Mucosa of rectum (tissue), 2 donors: Measurements from ENCODE around the gene MAN1A1.

ENCODE experiments used
- H3K27ac ChIP-seq, 2 donors: one replicate each; pipeline ENCODE4 v1.7.0; 2013; ENCODE audit warnings: inconsistent platforms in 2 of 2, low read depth in 2 of 2, low read length in 2 of 2
- H3K27me3 ChIP-seq, 2 donors: one replicate each; pipeline ENCODE4 v1.7.0; 2013; ENCODE audit warnings: low read length in 2 of 2; ENCODE audit not compliant: control insufficient read depth in 2 of 2, insufficient read depth in 2 of 2
- H3K36me3 ChIP-seq, 2 donors: one replicate each; pipeline ENCODE4 v1.7.0; 2013; ENCODE audit warnings: low read length in 2 of 2; ENCODE audit not compliant: control insufficient read depth in 2 of 2, insufficient read depth in 2 of 2
- H3K4me1 ChIP-seq, 2 donors: one replicate each; pipeline ENCODE4 v1.7.0; 2013; ENCODE audit warnings: low read length in 2 of 2, mild to moderate bottlenecking in 1 of 2; ENCODE audit not compliant: control insufficient read depth in 2 of 2, insufficient read depth in 2 of 2
- H3K4me3 ChIP-seq, 2 donors: one replicate each; pipeline ENCODE4 v1.7.0; 2013; ENCODE audit warnings: low read length in 2 of 2
- H3K9ac ChIP-seq, 2 donors: one replicate each; pipeline ENCODE4 v1.7.0; 2013; ENCODE audit warnings: low read length in 2 of 2, low read depth in 1 of 2, mild to moderate bottlenecking in 1 of 2
- H3K9me3 ChIP-seq, 2 donors: one replicate each; pipeline ENCODE4 v1.7.0; 2013; ENCODE audit warnings: low read length in 2 of 2; ENCODE audit not compliant: control insufficient read depth in 2 of 2
- donor health status: healthy.
- donor health status: Normal muscosa, but diverticular disease.

Gene MAN1A1

DNA sequence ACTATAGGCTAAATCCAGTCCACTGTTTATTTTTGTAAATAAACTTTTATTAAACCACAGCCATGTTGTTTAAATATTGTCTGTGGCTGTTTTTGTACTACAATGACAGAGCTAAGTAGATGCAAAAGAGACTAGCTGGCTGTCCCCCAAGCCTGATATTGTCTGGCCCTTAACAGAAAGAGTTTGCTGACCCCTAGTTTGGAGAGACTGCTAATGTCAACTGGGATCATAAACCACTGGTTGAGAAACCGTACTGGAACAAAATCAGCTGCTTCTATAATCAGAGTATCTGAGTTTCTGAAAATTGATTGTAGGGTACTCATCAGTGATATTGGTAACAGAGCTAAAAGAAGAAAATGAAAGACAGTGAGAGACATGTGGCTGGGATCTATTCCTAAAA, 168.5 kb downstream of the MAN1A1 start:
- no peak overlapping the region for H3K27ac ChIP-seq
- no peak overlapping the region for H3K4me3 ChIP-seq
- no peaks in the 10 kb centered on the region for H3K4me1 ChIP-seq
- peaks cover 8 to 15% of the 10 kb centered on the region in 2 donors for H3K36me3 ChIP-seq
- H3K9ac ChIP-seq: no peak overlapping the region
- H3K27me3 ChIP-seq: no peaks in the 10 kb centered on the region
- no peaks in the 10 kb centered on the region for H3K9me3 ChIP-seq

DNA sequence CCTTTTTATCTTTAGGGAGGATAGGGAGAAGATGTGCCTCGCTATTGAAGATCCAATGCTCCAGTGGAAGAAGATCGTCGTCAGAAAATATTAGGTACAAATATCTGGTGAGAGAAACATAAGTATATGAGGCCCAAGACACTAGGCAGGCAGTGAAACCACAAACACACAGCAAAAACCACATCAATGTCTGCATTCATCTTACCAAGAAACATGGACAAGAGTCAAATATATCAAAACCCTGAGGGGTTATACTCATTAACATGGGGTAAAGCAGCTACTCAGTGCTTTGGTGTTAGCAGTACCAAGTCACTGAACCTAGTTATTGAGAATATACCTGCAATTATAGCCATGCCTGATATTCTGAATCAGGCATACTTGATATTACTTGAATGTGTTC, 169.7 kb downstream of the MAN1A1 start:
- H3K4me3 ChIP-seq: no peak overlapping the region
- H3K9ac ChIP-seq: no peak overlapping the region
- H3K36me3 ChIP-seq: peaks cover 7 to 15% of the 10 kb centered on the region in 2 donors
- H3K27ac ChIP-seq: no peak overlapping the region
- H3K4me1 ChIP-seq: no peaks in the 10 kb centered on the region
- H3K27me3 ChIP-seq: no peaks in the 10 kb centered on the region
- H3K9me3 ChIP-seq: no peaks in the 10 kb centered on the region

DNA sequence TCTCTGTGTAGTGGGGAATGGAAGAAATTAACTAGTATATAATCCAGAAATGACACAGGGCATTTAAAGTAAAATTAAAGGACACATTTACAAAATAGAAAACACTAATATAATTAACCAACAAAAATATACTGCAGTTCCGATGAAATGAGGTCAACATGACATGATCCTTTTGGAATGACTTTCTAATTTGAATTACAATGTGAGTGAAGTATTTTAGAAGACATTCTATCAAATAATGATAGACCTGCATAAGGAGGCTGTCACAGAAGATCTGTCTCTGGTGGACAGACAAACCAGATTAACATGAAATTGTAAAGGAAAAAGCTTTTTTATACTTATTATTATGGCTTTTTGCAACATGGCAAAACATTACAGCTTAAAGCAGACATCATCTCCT, 170.5 kb downstream of the MAN1A1 start:
- Histone ChIP-seq H3K9me3 (no peaks in the 10 kb centered on the region), H3K36me3 (peaks cover 4 to 11% of the 10 kb centered on the region in 2 donors), H3K9ac (no peak overlapping the region), H3K4me3 (no peak overlapping the region), H3K27me3 (no peaks in the 10 kb centered on the region), H3K27ac (no peak overlapping the region), H3K4me1 (no peaks in the 10 kb centered on the region)

DNA sequence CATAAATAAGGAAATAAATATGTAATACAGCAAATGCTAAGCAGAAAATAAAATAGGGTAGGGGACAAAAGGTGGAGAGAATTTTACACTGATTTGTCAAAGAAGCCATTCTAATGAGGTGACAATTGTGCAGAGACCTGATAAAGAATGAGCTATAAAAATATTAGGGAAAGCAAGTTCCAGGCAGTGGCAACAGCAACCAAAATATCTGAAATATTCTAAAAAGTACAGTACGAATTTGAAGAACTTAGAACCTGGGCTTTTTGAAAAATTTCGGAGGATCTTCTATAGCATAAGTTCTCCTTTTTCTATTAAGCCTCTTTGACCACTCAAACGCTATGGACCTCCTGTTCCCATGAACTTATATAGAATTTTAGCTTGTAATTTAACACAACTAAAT, 173.1 kb downstream of the MAN1A1 start:
- Histone ChIP-seq H3K4me1 (no peaks in the 10 kb centered on the region), H3K9ac (no peak overlapping the region), H3K9me3 (no peaks in the 10 kb centered on the region), H3K27ac (no peak overlapping the region), H3K4me3 (no peak overlapping the region), H3K27me3 (no peaks in the 10 kb centered on the region), H3K36me3 (peaks cover 2 to 9% of the 10 kb centered on the region in 2 donors)

DNA sequence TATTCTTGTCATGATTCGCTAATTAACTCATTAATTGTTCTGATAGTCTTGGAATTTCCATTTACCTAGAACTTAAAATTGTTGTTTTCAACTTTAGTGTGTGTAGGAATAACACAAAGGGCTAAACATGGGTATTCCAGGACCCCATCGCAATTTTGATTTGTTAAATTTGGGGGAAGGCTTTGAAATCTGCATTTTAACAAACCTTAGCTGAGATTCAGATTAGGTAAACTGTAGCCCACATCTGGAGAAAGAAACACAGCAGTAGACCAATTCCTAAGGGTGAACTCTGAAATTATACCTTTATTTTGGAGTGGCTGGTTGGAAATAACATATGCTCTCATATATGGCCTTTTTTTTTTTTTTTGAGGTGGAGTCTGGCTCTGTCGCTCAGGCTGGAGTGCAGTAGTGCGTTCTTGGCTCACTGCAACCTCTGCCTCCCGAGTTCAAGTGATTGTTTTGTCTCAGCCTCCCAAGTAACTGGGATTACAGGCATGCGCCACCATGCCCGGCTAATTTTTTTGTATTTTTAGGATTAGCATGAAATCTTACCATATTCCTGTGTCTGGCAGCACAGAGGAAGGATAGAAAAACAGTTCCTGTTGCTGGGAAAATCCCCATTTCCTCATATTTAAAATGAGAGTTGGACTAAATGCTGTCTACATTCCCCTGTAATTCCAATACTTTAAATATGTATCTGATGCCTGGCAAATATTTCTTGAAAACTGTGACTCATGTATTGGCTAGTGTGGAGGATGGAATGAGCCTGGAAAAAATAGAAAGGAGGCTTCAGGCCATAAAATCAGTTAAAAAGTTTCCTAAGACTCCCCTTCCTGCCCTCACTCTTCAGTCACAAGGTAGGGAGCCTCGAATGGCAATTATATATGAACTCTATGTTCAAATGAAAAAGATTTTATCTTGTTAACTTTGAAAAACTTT, 174.4 kb downstream of the MAN1A1 start:
- H3K27me3 ChIP-seq: no peaks in the 10 kb centered on the region
- no peaks in the 10 kb centered on the region for H3K9me3 ChIP-seq
- no peak overlapping the region for H3K4me3 ChIP-seq
- no peak overlapping the region for H3K9ac ChIP-seq
- H3K36me3 ChIP-seq: peaks cover 2 to 8% of the 10 kb centered on the region in 2 donors
- no peak overlapping the region for H3K27ac ChIP-seq
- H3K4me1 ChIP-seq: no peaks in the 10 kb centered on the region

DNA sequence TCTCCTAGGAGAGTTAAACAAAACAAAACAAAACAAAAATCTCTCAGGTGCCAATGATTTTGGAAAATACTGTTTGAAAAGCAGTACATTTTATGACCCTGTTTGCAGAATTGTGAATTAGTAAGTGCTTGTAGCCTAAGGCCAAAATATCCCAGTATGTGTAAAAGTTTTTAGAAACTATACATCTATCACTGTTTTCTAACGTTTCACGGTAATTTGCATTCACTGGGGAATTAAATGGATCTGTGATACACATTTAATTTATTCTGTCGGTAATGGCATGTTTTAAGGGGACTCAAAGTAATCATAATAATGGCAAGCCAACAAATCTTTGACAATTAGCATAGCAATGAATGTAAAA, 175.5 kb downstream of the MAN1A1 start:
- Histone ChIP-seq H3K27me3 (no peaks in the 10 kb centered on the region), H3K27ac (no peak overlapping the region), H3K9me3 (no peaks in the 10 kb centered on the region), H3K36me3 (peaks cover 0 to under 1% of the 10 kb centered on the region in 2 donors), H3K4me3 (no peak overlapping the region), H3K9ac (no peak overlapping the region), H3K4me1 (no peaks in the 10 kb centered on the region)

DNA sequence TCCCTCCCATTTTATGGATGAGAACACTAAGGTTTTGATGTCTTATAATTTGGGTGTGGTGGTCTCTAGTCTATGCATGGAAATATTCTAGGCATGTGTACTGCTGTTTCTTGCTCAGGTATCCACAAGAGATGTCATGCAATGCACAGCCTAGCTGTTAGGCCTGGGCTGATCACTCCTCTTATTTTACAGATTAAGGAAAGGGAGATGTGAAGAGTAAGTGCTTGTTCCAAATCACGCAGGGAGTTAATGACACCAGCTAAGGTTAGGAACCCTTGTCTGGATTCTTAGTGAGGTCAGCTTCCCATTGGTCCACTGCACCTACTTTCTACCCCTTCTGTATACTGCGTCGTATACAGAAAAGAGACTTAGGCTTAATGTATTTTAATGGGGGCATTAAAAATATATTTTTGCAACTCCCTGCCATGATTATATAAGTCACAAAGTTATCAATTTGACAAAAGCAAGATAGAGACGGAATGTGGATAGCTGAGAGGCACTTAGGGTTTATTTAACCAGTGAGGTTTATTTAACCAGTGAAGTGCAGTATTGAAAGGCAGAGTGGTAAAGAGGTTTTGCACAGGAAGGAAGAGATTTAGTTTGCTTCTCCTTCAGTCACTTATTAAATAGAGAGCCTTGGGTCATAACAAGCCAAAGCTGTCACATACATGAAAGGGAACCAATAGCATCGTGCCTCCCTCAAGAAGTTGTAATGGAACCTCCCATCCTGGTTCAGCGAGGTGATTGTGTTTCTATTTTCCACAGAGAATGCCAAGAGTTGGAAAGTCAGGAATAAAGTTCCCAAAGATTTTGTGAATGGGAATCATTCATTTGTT, 176.1 kb downstream of the MAN1A1 start:
- no peak overlapping the region for H3K4me3 ChIP-seq
- H3K4me1 ChIP-seq: no peaks in the 10 kb centered on the region
- no peaks in the 10 kb centered on the region for H3K27me3 ChIP-seq
- H3K36me3 ChIP-seq: no peaks in the 10 kb centered on the region
- no peak overlapping the region for H3K27ac ChIP-seq
- H3K9me3 ChIP-seq: no peaks in the 10 kb centered on the region
- H3K9ac ChIP-seq: no peak overlapping the region

DNA sequence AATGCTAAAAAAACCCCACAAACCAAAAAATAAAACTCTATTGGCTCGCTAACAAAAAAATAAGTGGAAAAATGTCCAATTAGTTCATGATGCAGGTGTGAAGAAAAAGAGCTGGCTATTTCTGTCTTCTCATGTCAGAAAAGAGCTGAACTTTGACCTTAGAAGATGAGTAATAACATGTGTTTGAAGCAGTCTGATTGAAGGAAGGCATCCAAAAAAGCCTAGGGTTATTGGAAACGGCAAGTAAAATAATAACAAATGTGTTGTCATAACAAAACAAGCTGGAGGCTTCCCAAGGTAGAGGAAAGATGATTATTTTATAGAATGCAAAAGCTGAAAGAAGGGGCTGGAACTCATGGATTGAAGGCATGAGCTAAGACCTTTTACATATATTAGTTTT, 176.7 kb downstream of the MAN1A1 start:
- no peak overlapping the region for H3K9ac ChIP-seq
- no peaks in the 10 kb centered on the region for H3K9me3 ChIP-seq
- no peaks in the 10 kb centered on the region for H3K4me1 ChIP-seq
- no peak overlapping the region for H3K4me3 ChIP-seq
- H3K36me3 ChIP-seq: no peaks in the 10 kb centered on the region
- no peak overlapping the region for H3K27ac ChIP-seq
- H3K27me3 ChIP-seq: no peaks in the 10 kb centered on the region

DNA sequence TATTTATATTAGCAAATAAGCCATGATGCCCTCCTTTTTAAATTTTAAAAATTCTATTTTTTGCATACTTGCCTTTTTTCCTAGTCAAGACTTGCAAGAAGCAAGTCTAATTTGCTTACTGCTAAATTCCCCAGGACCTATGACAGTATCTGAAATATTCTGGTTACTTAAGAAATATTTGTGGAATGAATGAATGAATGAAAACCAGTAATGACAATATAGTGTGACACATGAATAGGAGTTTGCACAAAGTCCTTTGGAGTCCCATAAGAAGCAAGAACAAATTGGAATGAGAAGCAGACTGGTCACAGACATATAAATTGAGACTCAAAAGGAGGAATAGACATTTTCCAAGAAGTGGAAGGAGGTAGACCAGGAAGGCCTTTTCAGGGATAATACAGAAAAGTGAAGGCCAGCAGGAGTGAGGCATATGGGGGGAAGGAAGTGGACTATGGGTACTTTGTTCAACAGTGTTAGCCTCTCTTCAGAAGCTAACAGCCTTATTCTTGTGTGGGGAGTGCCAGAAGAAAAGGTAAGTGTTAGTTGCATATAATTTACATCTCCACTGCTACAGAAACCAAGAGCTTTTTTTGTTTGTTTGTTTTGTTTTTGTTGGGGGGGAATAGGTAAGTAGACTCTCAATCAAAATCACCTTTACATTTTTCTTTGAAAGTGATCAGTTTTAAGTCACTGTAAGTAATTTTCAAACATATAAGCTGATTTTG, 177.5 kb downstream of the MAN1A1 start:
- Histone ChIP-seq H3K9ac (no peak overlapping the region), H3K4me1 (no peaks in the 10 kb centered on the region), H3K9me3 (no peaks in the 10 kb centered on the region), H3K4me3 (no peak overlapping the region), H3K36me3 (no peaks in the 10 kb centered on the region), H3K27me3 (no peaks in the 10 kb centered on the region), H3K27ac (no peak overlapping the region)
